ENCODE data around the gene SLC35E1. TPM values are rescaled to one million over a fixed set of nuclear protein-coding genes. Genes with fewer than 3 reads are reported as not detected.

The SLC35E1 gene
- total RNA-seq, 1 experiment from 2014 or later = 49.1 TPM

- H3K4me3 ChIP-seq (replicated peaks in 1 of 2; ENCODE audit: low read depth in 1 of 2, low read length in 2 of 2) = no peak overlapping the region
- no peaks in the 10 kb centered on the region for H3K79me2 ChIP-seq (ENCODE audit: insufficient read depth, low read length)
- ATAC-seq (no peak), DNase-seq (ENCODE audit: low read depth, low spot score) (no peak)
- H3K4me1 ChIP-seq (ENCODE audit: control insufficient read depth in 1 of 2, insufficient read depth in 2 of 2, low read length in 2 of 2) = no peaks in the 10 kb centered on the region
- H3K9me3 ChIP-seq (ENCODE audit: control insufficient read depth in 1 of 2, insufficient read depth in 1 of 2, low read depth in 1 of 2, low read length in 2 of 2) = no peaks in the 10 kb centered on the region
- no peaks in the 10 kb centered on the region for H3K9me2 ChIP-seq (ENCODE audit: insufficient read depth)
- H2AFZ ChIP-seq (ENCODE audit: low read depth, low read length, poor library complexity, severe bottlenecking) = no peak overlapping the region
- ChIA-PET RAD21 (ENCODE audit: low non-redundant PET in 1 of 2, low total read pairs in 2 of 2, uncharacterized antibody in 2 of 2, unreplicated experiment in 2 of 2) (no interaction called here), CTCF (no interaction called here), POLR2A (no interaction called here)
- H4K20me1 ChIP-seq (ENCODE audit: insufficient read depth) = no peaks in the 10 kb centered on the region
- H3K4me2 ChIP-seq (ENCODE audit: low read length) = no peak overlapping the region
- intact Hi-C loops (cut with micrococcal nuclease) = no loop called here
- H3K36me3 ChIP-seq (ENCODE audit: control insufficient read depth in 1 of 2, insufficient read depth in 2 of 2, low read length in 2 of 2) = peaks cover 0 to 4% of the 10 kb centered on the region in 2 experiments; a peak in 2 of 4 replicates
- TF ChIP-seq POLR2A (IDR thresholded peaks at IDR 0.05; ENCODE audit: borderline replicate concordance, extremely low read depth, insufficient read depth, insufficient read length) = no peak
- TF ChIP-seq TCF7L2 (IDR thresholded peaks at IDR 0.05; ENCODE audit: borderline replicate concordance, extremely low read depth, insufficient read depth, insufficient read length) = no peak
- no peak for TF ChIP-seq ATF3 (IDR thresholded peaks at IDR 0.05)
- TF ChIP-seq ZFX (IDR thresholded peaks at IDR 0.05) = no peak
- TF ChIP-seq JUND (IDR thresholded peaks at IDR 0.05) = no peak
- TF ChIP-seq SRF (IDR thresholded peaks at IDR 0.05; ENCODE audit: low read depth) = no peak
- TF ChIP-seq ELF1 (IDR thresholded peaks at IDR 0.05; ENCODE audit: borderline replicate concordance, low read depth) = no peak
- no peak for TF ChIP-seq SP1 (IDR thresholded peaks at IDR 0.05; ENCODE audit: low read depth)
- no peak overlapping the region for H3K27ac ChIP-seq (ENCODE audit: low read depth, low read length)
- H3K9ac ChIP-seq (ENCODE audit: low read length) = no peak overlapping the region
- no TSS peak for BruUV-seq (replicated peaks)
- no peaks in the 10 kb centered on the region for H3K27me3 ChIP-seq (ENCODE audit: insufficient read depth, low read length)
These were observed 62.8 kb downstream of the SLC35E1 start for GRCh38 chr19:16509141-16510061.

GRCh38 chr19:16508546-16508945 is 63.7 kb downstream of the SLC35E1 start:
- Histone ChIP-seq H3K9me3 (ENCODE audit: control insufficient read depth in 1 of 2, insufficient read depth in 1 of 2, low read depth in 1 of 2, low read length in 2 of 2) (no peaks in the 10 kb centered on the region), H3K4me1 (ENCODE audit: control insufficient read depth in 1 of 2, insufficient read depth in 2 of 2, low read length in 2 of 2) (no peaks in the 10 kb centered on the region), H3K27me3 (ENCODE audit: insufficient read depth, low read length) (no peaks in the 10 kb centered on the region), H3K4me3 (replicated peaks in 1 of 2; ENCODE audit: low read depth in 1 of 2, low read length in 2 of 2) (no peak overlapping the region), H3K4me2 (ENCODE audit: low read length) (no peak overlapping the region), H3K36me3 (ENCODE audit: control insufficient read depth in 1 of 2, insufficient read depth in 2 of 2, low read length in 2 of 2) (peaks cover 0 to 4% of the 10 kb centered on the region in 2 experiments; a peak in 2 of 4 replicates), H2AFZ (ENCODE audit: low read depth, low read length, poor library complexity, severe bottlenecking) (no peak overlapping the region), H4K20me1 (ENCODE audit: insufficient read depth) (no peaks in the 10 kb centered on the region), H3K9ac (ENCODE audit: low read length) (no peak overlapping the region), H3K27ac (ENCODE audit: low read depth, low read length) (no peak overlapping the region), H3K79me2 (ENCODE audit: insufficient read depth, low read length) (no peaks in the 10 kb centered on the region), H3K9me2 (ENCODE audit: insufficient read depth) (no peaks in the 10 kb centered on the region)
- RAD21 ChIA-PET (ENCODE audit: low non-redundant PET in 1 of 2, low total read pairs in 2 of 2, uncharacterized antibody in 2 of 2, unreplicated experiment in 2 of 2) = no interaction called here
- DNase-seq (ENCODE audit: low read depth, low spot score) = no peak
- ATAC-seq = no peak
- CTCF ChIA-PET = no interaction called here
- POLR2A ChIA-PET = no interaction called here
- no TSS peak for BruUV-seq (replicated peaks)
- intact Hi-C loops (cut with micrococcal nuclease) = no loop called here
- TF ChIP-seq ZFX (IDR thresholded peaks at IDR 0.05) = no peak
- no peak for TF ChIP-seq ZBTB33 (IDR thresholded peaks at IDR 0.05; ENCODE audit: extremely low read depth, insufficient replicate concordance, low read length)
- no peak for TF ChIP-seq EZH2phosphoT487 (IDR thresholded peaks at IDR 0.05; ENCODE audit: borderline replicate concordance)
- TF ChIP-seq ZNF274 (IDR thresholded peaks at IDR 0.05; ENCODE audit: low read depth, low read length) = no peak
- TF ChIP-seq FOSL1 (IDR thresholded peaks at IDR 0.05; ENCODE audit: low read depth) = no peak
- TF ChIP-seq TCF7L2 (IDR thresholded peaks at IDR 0.05; ENCODE audit: borderline replicate concordance, extremely low read depth, insufficient read depth, insufficient read length) = no peak
- no peak for TF ChIP-seq ELF1 (IDR thresholded peaks at IDR 0.05; ENCODE audit: borderline replicate concordance, low read depth)
- no peak for TF ChIP-seq EGR1 (IDR thresholded peaks at IDR 0.05; ENCODE audit: low read depth)
- TF ChIP-seq CEBPB (IDR thresholded peaks at IDR 0.05; ENCODE audit: low read depth) = no peak
- no peak for TF ChIP-seq POLR2A (IDR thresholded peaks at IDR 0.05; ENCODE audit: borderline replicate concordance, extremely low read depth, insufficient read depth, insufficient read length)
- TF ChIP-seq ATF3 (IDR thresholded peaks at IDR 0.05) = no peak
- no peak for TF ChIP-seq MAX (IDR thresholded peaks at IDR 0.05)
